Mesenchymal stem cell (in vitro differentiated cells and primary cell): Measurements from ENCODE around the gene ADPRHL1.

ENCODE experiments used
- DNase-seq: peaks from one replicate; pipeline ENCODE4 v3.0.0-alpha.2; 2013
- H2AFZ ChIP-seq: one replicate; pipeline ENCODE4 v1.6.1; 2013; ENCODE audit warnings: low read depth, mild to moderate bottlenecking, control low read depth, inconsistent platforms, low read length, moderate library complexity
- H2AK5ac ChIP-seq: 2 replicates; pipeline ENCODE4 v1.6.1; 2013; ENCODE audit warnings: low read length, moderate library complexity, mild to moderate bottlenecking, inconsistent platforms; ENCODE audit not compliant: severe bottlenecking
- H2BK120ac ChIP-seq: one replicate; pipeline ENCODE4 v1.6.1; 2013; ENCODE audit warnings: low read depth, mild to moderate bottlenecking, inconsistent platforms, low read length, moderate library complexity
- H2BK12ac ChIP-seq, 2 experiments: one replicate each; pipeline ENCODE4 v1.6.1; 2013; ENCODE audit warnings: inconsistent platforms in 2 of 2, low read length in 2 of 2, mild to moderate bottlenecking in 2 of 2, moderate library complexity in 2 of 2, control low read depth in 1 of 2
- H2BK15ac ChIP-seq: one replicate; pipeline ENCODE4 v1.6.1; 2013; ENCODE audit warnings: mild to moderate bottlenecking, low read depth, inconsistent platforms; ENCODE audit not compliant: poor library complexity, severe bottlenecking
- H2BK5ac ChIP-seq: 2 replicates; pipeline ENCODE4 v1.6.1; 2013; ENCODE audit warnings: low read depth, mild to moderate bottlenecking, low read length, control low read depth, inconsistent platforms; ENCODE audit not compliant: poor library complexity, severe bottlenecking
- H3K14ac ChIP-seq, 2 experiments: one replicate each; pipeline ENCODE4 v1.6.1; 2013; ENCODE audit warnings: inconsistent platforms in 2 of 2, low read length in 2 of 2, control low read depth in 1 of 2, mild to moderate bottlenecking in 1 of 2, moderate library complexity in 1 of 2
- H3K18ac ChIP-seq, 2 experiments: one replicate each; pipeline ENCODE4 v1.6.1; 2013; ENCODE audit warnings: inconsistent platforms in 2 of 2, low read length in 2 of 2, control low read depth in 1 of 2, low read depth in 1 of 2, mild to moderate bottlenecking in 1 of 2
- H3K23ac ChIP-seq, 2 experiments: one replicate each; pipeline ENCODE4 v1.6.1; 2013; ENCODE audit warnings: inconsistent platforms in 2 of 2, low read length in 2 of 2, mild to moderate bottlenecking in 2 of 2, moderate library complexity in 2 of 2, control low read depth in 1 of 2
- H3K27ac ChIP-seq: 2 replicates; pipeline ENCODE4 v1.5.1; 2013; ENCODE audit warnings: mild to moderate bottlenecking, moderate library complexity, low read length, control low read depth, inconsistent platforms; ENCODE audit not compliant: poor library complexity, severe bottlenecking
- H3K27me3 ChIP-seq, 2 experiments: 2 replicates each; pipeline versions ENCODE4 v1.6.1 to v1.7.0; 2013; ENCODE audit warnings: low read length in 2 of 2, mild to moderate bottlenecking in 2 of 2, moderate library complexity in 2 of 2, control low read depth in 1 of 2, inconsistent platforms in 1 of 2; ENCODE audit not compliant: control insufficient read depth in 1 of 2, insufficient read depth in 1 of 2
- H3K36me3 ChIP-seq, 2 experiments: 2 replicates each; pipeline versions ENCODE4 v1.6.1 to v1.7.0; 2013; ENCODE audit warnings: low read length in 2 of 2, control low read depth in 1 of 2, inconsistent platforms in 1 of 2, low read depth in 1 of 2, mild to moderate bottlenecking in 1 of 2; ENCODE audit not compliant: insufficient read depth in 2 of 2, control insufficient read depth in 1 of 2
- H3K4ac ChIP-seq, 2 experiments: one replicate each; pipeline ENCODE4 v1.6.1; 2013; ENCODE audit warnings: inconsistent platforms in 2 of 2, low read length in 2 of 2, mild to moderate bottlenecking in 2 of 2, moderate library complexity in 2 of 2, control low read depth in 1 of 2, low read depth in 1 of 2
- H3K4me1 ChIP-seq: 2 replicates; pipeline ENCODE4 v1.6.1; 2013; ENCODE audit warnings: low read depth, low read length, control low read depth; ENCODE audit not compliant: control insufficient read depth, insufficient read depth
- H3K4me2 ChIP-seq: 2 replicates; pipeline ENCODE4 v1.6.1; 2013; ENCODE audit warnings: low read length, mild to moderate bottlenecking, inconsistent platforms; ENCODE audit not compliant: poor library complexity, severe bottlenecking
- H3K4me3 ChIP-seq, 2 experiments: 2 replicates each; pipeline versions ENCODE4 v1.5.1 to v1.7.0; 2013; ENCODE audit warnings: low read length in 2 of 2, mild to moderate bottlenecking in 2 of 2, control low read depth in 1 of 2, low read depth in 1 of 2; ENCODE audit not compliant: insufficient read depth in 1 of 2
- H3K79me1 ChIP-seq: replicated peaks from 2 replicates; pipeline ENCODE4 v1.6.1; 2013; ENCODE audit warnings: mild to moderate bottlenecking, control low read depth, low read length, inconsistent platforms; ENCODE audit not compliant: poor library complexity, severe bottlenecking
- H3K9ac ChIP-seq: 2 replicates; pipeline ENCODE4 v1.7.0; 2013; ENCODE audit warnings: mild to moderate bottlenecking, low read length, moderate library complexity
- H3K9me3 ChIP-seq: 2 replicates; pipeline ENCODE4 v1.7.0; 2013; ENCODE audit warnings: mild to moderate bottlenecking, low read length; ENCODE audit not compliant: control insufficient read depth
- H4K8ac ChIP-seq: one replicate; pipeline ENCODE4 v1.6.1; 2013; ENCODE audit warnings: inconsistent platforms, mild to moderate bottlenecking, low read length, moderate library complexity
- H4K91ac ChIP-seq: one replicate; pipeline ENCODE4 v1.6.1; 2013; ENCODE audit warnings: mild to moderate bottlenecking, low read length, inconsistent platforms
- WGBS: methylation state at CpG from one replicate; pipeline ENCODE4 v1.1.7; 2013; ENCODE audit warnings: mixed read lengths; 5-methylcytosine and 5-hydroxymethylcytosine counted together

Gene ADPRHL1

GRCh38 chr13:113485545-113485944 lies 32.3 kb upstream of the ADPRHL1 start:
- no peak overlapping the region for H4K91ac ChIP-seq
- H3K4me1 ChIP-seq = peaks cover 7% of the 10 kb centered on the region
- H3K4me2 ChIP-seq = no peak overlapping the region
- no peak overlapping the region for H3K14ac ChIP-seq
- H2BK12ac ChIP-seq = no peak overlapping the region
- no peak for DNase-seq
- 86% methylated on average over 9 of the region's 13 CpGs for WGBS
- H2BK5ac ChIP-seq = no peak overlapping the region
- H3K18ac ChIP-seq = no peak overlapping the region
- no peak overlapping the region for H3K4ac ChIP-seq
- no peaks in the 10 kb centered on the region for H3K27me3 ChIP-seq
- H3K4me3 ChIP-seq = no peak overlapping the region
- H2AFZ ChIP-seq = no peak overlapping the region
- no peak overlapping the region for H4K8ac ChIP-seq
- H2BK120ac ChIP-seq = no peak overlapping the region
- H3K23ac ChIP-seq = no peak overlapping the region
- H2BK15ac ChIP-seq = no peak overlapping the region
- H3K9ac ChIP-seq = no peak overlapping the region
- peaks cover 11 to 19% of the 10 kb centered on the region in 2 experiments for H3K36me3 ChIP-seq
- no peaks in the 10 kb centered on the region for H3K9me3 ChIP-seq
- peaks cover 20% of the 10 kb centered on the region for H3K79me1 ChIP-seq
- H3K27ac ChIP-seq = no peak overlapping the region
- no peak overlapping the region for H2AK5ac ChIP-seq

GRCh38 chr13:113483504-113484293 lies 30.4 kb upstream of the ADPRHL1 start:
- no peaks in the 10 kb centered on the region for H3K9me3 ChIP-seq
- H3K27me3 ChIP-seq = no peaks in the 10 kb centered on the region
- no peak overlapping the region for H2BK120ac ChIP-seq
- 94% methylated on average over 36 of the region's 36 CpGs for WGBS
- no peak for DNase-seq
- H2BK12ac ChIP-seq = no peak overlapping the region
- peaks cover 18 to 38% of the 10 kb centered on the region in 2 experiments for H3K36me3 ChIP-seq
- no peak overlapping the region for H2AFZ ChIP-seq
- no peak overlapping the region for H4K91ac ChIP-seq
- H3K4me3 ChIP-seq = no peak overlapping the region
- no peak overlapping the region for H3K27ac ChIP-seq
- H3K14ac ChIP-seq = no peak overlapping the region
- no peak overlapping the region for H2BK5ac ChIP-seq
- no peak overlapping the region for H3K23ac ChIP-seq
- H3K4me2 ChIP-seq = no peak overlapping the region
- no peak overlapping the region for H4K8ac ChIP-seq
- no peak overlapping the region for H3K4ac ChIP-seq
- H3K79me1 ChIP-seq = peaks cover 25% of the 10 kb centered on the region
- H2BK15ac ChIP-seq = no peak overlapping the region
- peaks cover 2% of the 10 kb centered on the region for H3K4me1 ChIP-seq
- no peak overlapping the region for H3K18ac ChIP-seq
- H3K9ac ChIP-seq = no peak overlapping the region
- H2AK5ac ChIP-seq = no peak overlapping the region

- H3K4ac ChIP-seq = no peak overlapping the region
- H3K9ac ChIP-seq = no peak overlapping the region
- no peak overlapping the region for H2BK15ac ChIP-seq
- H3K4me3 ChIP-seq = no peak overlapping the region
- H3K14ac ChIP-seq = no peak overlapping the region
- H2BK120ac ChIP-seq = no peak overlapping the region
- H3K27ac ChIP-seq = no peak overlapping the region
- no peak overlapping the region for H3K23ac ChIP-seq
- H4K8ac ChIP-seq = no peak overlapping the region
- H3K4me1 ChIP-seq = peaks cover 2% of the 10 kb centered on the region
- H2BK12ac ChIP-seq = no peak overlapping the region
- 95% methylated on average over 7 of the region's 7 CpGs for WGBS
- no peak overlapping the region for H2AK5ac ChIP-seq
- DNase-seq = no peak
- no peak overlapping the region for H3K18ac ChIP-seq
- H2BK5ac ChIP-seq = no peak overlapping the region
- peaks cover 25% of the 10 kb centered on the region for H3K79me1 ChIP-seq
- H3K27me3 ChIP-seq = no peaks in the 10 kb centered on the region
- H4K91ac ChIP-seq = no peak overlapping the region
- no peaks in the 10 kb centered on the region for H3K9me3 ChIP-seq
- no peak overlapping the region for H2AFZ ChIP-seq
- peaks cover 18 to 43% of the 10 kb centered on the region in 2 experiments for H3K36me3 ChIP-seq
- H3K4me2 ChIP-seq = no peak overlapping the region
Observed at GRCh38 chr13:113483081-113483480, 29.8 kb upstream of the ADPRHL1 start.

GRCh38 chr13:113479179-113479578 lies 25.9 kb upstream of the ADPRHL1 start:
- H3K27ac ChIP-seq = no peak overlapping the region
- H3K18ac ChIP-seq = no peak overlapping the region
- H3K9ac ChIP-seq = no peak overlapping the region
- no peak overlapping the region for H4K91ac ChIP-seq
- no peak overlapping the region for H3K4me3 ChIP-seq
- no peak overlapping the region for H3K4me2 ChIP-seq
- H2BK120ac ChIP-seq = no peak overlapping the region
- no peaks in the 10 kb centered on the region for H3K9me3 ChIP-seq
- no peak overlapping the region for H2BK15ac ChIP-seq
- H3K23ac ChIP-seq = no peak overlapping the region
- H3K36me3 ChIP-seq = peaks cover 28 to 75% of the 10 kb centered on the region in 2 experiments
- WGBS = 98% methylated on average over 2 of the region's 4 CpGs
- no peak overlapping the region for H2AK5ac ChIP-seq
- no peak for DNase-seq
- peaks cover 2% of the 10 kb centered on the region for H3K4me1 ChIP-seq
- no peak overlapping the region for H3K4ac ChIP-seq
- no peak overlapping the region for H2BK5ac ChIP-seq
- no peaks in the 10 kb centered on the region for H3K27me3 ChIP-seq
- no peak overlapping the region for H2BK12ac ChIP-seq
- H2AFZ ChIP-seq = no peak overlapping the region
- H3K14ac ChIP-seq = no peak overlapping the region
- peaks cover 20% of the 10 kb centered on the region for H3K79me1 ChIP-seq
- no peak overlapping the region for H4K8ac ChIP-seq
